ENCODE measurements around the gene TBL3.

TBL3 gene

GRCh38 chr16:2023092-2024031, 51.5 kb downstream of the TBL3 start:
- peak; percentile 86 for DNase-seq

- DNase-seq, result no peak
These were observed 52.2 kb downstream of the TBL3 start for GRCh38 chr16:2024032-2024420.

DNA sequence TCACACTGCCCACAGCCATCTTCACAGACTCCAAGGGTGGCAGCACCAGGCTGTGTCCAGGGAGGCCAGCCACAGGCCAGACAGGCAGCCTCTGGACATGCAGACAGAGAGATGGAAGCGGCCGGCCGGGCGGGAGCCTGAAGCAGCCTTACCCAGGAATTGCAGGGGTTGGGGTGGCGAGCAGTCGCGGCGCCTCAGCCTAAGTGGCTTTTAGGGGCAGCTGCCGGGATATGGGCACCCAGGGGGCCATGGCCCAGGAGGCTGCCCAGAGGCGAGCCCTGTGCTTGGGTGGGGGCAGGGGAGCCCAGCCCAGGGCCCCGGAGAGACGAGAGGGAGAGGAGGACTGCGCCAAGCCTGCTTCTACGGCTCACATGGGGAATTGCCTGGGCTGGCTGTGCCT, 53.4 kb downstream of the TBL3 start:
- no peak for DNase-seq

DNA sequence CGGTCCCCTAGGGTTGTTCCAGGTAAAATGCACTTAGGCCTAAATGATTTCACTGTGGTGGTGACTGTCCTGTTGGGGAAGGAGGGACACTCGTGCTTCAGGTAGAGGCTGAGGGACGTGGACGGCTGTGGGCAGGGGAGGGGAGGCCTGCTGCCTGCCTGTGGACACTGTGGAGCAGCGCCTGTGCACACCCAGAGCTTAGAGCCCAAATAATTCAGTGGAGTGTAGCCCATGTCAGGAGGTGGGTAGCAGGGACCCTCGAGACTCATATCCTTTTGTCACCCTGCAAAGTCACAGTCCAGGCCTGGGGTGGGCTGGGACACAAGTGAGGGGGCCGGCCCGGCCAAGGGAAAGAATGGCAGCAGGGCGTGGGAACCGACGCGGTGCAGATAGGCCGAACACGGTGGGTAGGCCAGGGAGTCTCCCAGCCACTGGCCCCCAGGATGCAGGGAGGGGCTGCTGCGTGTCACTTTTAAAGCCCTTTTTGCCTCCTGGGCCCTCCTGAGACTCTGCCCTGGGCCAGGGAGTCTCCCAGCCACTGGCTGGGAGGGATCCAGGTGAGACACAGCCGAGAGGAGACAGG, 54.1 kb downstream of the TBL3 start:
- no peak for DNase-seq

GRCh38 chr16:2026461-2027023, 54.7 kb downstream of the TBL3 start, which contains the start of gene NHERF2:
Gene NHERF2 (plus strand): TSS chr16:2026902. CDS start chr16:2027006, 104 bp downstream.
- no peak for DNase-seq

- peak; percentile 34 for DNase-seq
These were observed 55.5 kb downstream of the TBL3 start for GRCh38 chr16:2027024-2028010.

- DNase-seq, result no peak
These were observed 56.3 kb downstream of the TBL3 start for GRCh38 chr16:2028146-2028545.

GRCh38 chr16:2028620-2029220, 56.9 kb downstream of the TBL3 start:
- no peak for DNase-seq

GRCh38 chr16:2029350-2029749, 57.5 kb downstream of the TBL3 start:
- no peak for DNase-seq

GRCh38 chr16:2030036-2030435, 58.2 kb downstream of the TBL3 start:
- no peak for DNase-seq

GRCh38 chr16:2031081-2031577, 59.3 kb downstream of the TBL3 start:
- DNase-seq, result no peak

Measured in NCI-H2171 treated with DMSO at 0.1 percent for 48 hours (cell line).